ENCODE measurements around the gene MUC15. TPM values are rescaled to one million over a fixed set of nuclear protein-coding genes. Genes with fewer than 3 reads are reported as not detected.

The MUC15 gene
- total RNA-seq, 3 donors from 2014 or later: 6.6 to 61.2 TPM; not detected in 1

- no peak for TF ChIP-seq CTCF (IDR thresholded peaks at IDR 0.05)
- TF ChIP-seq POLR2AphosphoS5 (IDR thresholded peaks at IDR 0.05): no peak
- no peak for TF ChIP-seq POLR2A (IDR thresholded peaks at IDR 0.05)
- H3K9me3 ChIP-seq: no peaks in the 10 kb centered on the region
- H3K4me3 ChIP-seq: no peak overlapping the region
- intact Hi-C loops (cut with DNase I; ENCODE audit: low total_unique reads): no loop called here
- no peak overlapping the region for H3K27ac ChIP-seq
- H3K27me3 ChIP-seq: no peaks in the 10 kb centered on the region
- H3K36me3 ChIP-seq: no peaks in the 10 kb centered on the region
- H3K4me1 ChIP-seq: no peaks in the 10 kb centered on the region
- DNase-seq (ENCODE audit: low spot score in 2 of 2): no peak
Observed at GRCh38 chr11:26613759-26614158, 41.7 kb upstream of the MUC15 start.

GRCh38 chr11:26608507-26609146, 36.6 kb upstream of the MUC15 start:
- intact Hi-C loops (cut with DNase I; ENCODE audit: low total_unique reads): no loop called here
- Histone ChIP-seq H3K4me1 (no peaks in the 10 kb centered on the region), H3K4me3 (no peak overlapping the region), H3K27me3 (no peaks in the 10 kb centered on the region), H3K27ac (no peak overlapping the region), H3K9me3 (no peaks in the 10 kb centered on the region), H3K36me3 (no peaks in the 10 kb centered on the region)
- TF ChIP-seq CTCF (IDR thresholded peaks at IDR 0.05) (no peak), POLR2A (IDR thresholded peaks at IDR 0.05) (no peak), POLR2AphosphoS5 (IDR thresholded peaks at IDR 0.05) (no peak)
- DNase-seq (ENCODE audit: low spot score in 2 of 2): no peak

- TF ChIP-seq POLR2AphosphoS5 (IDR thresholded peaks at IDR 0.05): no peak
- no peak for TF ChIP-seq POLR2A (IDR thresholded peaks at IDR 0.05)
- TF ChIP-seq CTCF (IDR thresholded peaks at IDR 0.05): no peak
- intact Hi-C loops (cut with DNase I; ENCODE audit: low total_unique reads): no loop called here
Observed at GRCh38 chr11:26607725-26608506, 35.9 kb upstream of the MUC15 start.

GRCh38 chr11:26599876-26600434, 27.9 kb upstream of the MUC15 start:
- no peak overlapping the region for H3K27ac ChIP-seq
- H3K4me1 ChIP-seq: no peaks in the 10 kb centered on the region
- no peak for TF ChIP-seq POLR2AphosphoS5 (IDR thresholded peaks at IDR 0.05)
- no peak for TF ChIP-seq POLR2A (IDR thresholded peaks at IDR 0.05)
- TF ChIP-seq CTCF (IDR thresholded peaks at IDR 0.05): no peak
- no peaks in the 10 kb centered on the region for H3K9me3 ChIP-seq
- no peak for DNase-seq (ENCODE audit: low spot score in 2 of 2)
- H3K27me3 ChIP-seq: no peaks in the 10 kb centered on the region
- H3K36me3 ChIP-seq: no peaks in the 10 kb centered on the region
- H3K4me3 ChIP-seq: no peak overlapping the region
- intact Hi-C loops (cut with DNase I; ENCODE audit: low total_unique reads): no loop called here

More at GRCh38 chr11:26607725-26608506, 35.9 kb upstream of the MUC15 start:
- H3K27ac ChIP-seq: no peak overlapping the region
- DNase-seq (ENCODE audit: low spot score in 2 of 2): no peak
- H3K27me3 ChIP-seq: no peaks in the 10 kb centered on the region
- H3K4me3 ChIP-seq: no peak overlapping the region
- no peaks in the 10 kb centered on the region for H3K36me3 ChIP-seq
- H3K9me3 ChIP-seq: no peaks in the 10 kb centered on the region
- no peaks in the 10 kb centered on the region for H3K4me1 ChIP-seq

- Histone ChIP-seq H3K27ac (no peak overlapping the region), H3K4me1 (no peaks in the 10 kb centered on the region), H3K36me3 (no peaks in the 10 kb centered on the region), H3K4me3 (no peak overlapping the region), H3K9me3 (no peaks in the 10 kb centered on the region), H3K27me3 (no peaks in the 10 kb centered on the region)
- intact Hi-C loops (cut with DNase I; ENCODE audit: low total_unique reads): no loop called here
- DNase-seq (ENCODE audit: low spot score in 2 of 2): no peak
- TF ChIP-seq POLR2A (IDR thresholded peaks at IDR 0.05): no peak
- no peak for TF ChIP-seq POLR2AphosphoS5 (IDR thresholded peaks at IDR 0.05)
- no peak for TF ChIP-seq CTCF (IDR thresholded peaks at IDR 0.05)
Observed at GRCh38 chr11:26599425-26599824, 27.4 kb upstream of the MUC15 start.
